CD4-positive, CD25-positive, alpha-beta regulatory T cell (primary cell): ENCODE measurements around the gene ACY1. TPM values are rescaled to one million over a fixed set of nuclear protein-coding genes. Genes with fewer than 3 reads are reported as not detected.
A peak's percentile ranks its signal among the peaks of the same experiment; 100 is the strongest.

Experiments used
- ATAC-seq, 2 donors: fragments of 150-1000 bp; cut with Tn5 transposase; one replicate each; pipeline ENCODE4 v1.10.0; 2021; ENCODE audit warnings: low read depth in 2 of 2, moderate number of reproducible peaks in 2 of 2, moderate library complexity in 1 of 2
- DNase-seq, 3 donors: peaks; one replicate each; pipeline versions ENCODE4 v3.0.0 to v3.0.0-alpha.2; 2012 to 2022; ENCODE audit warnings: mixed read lengths in 1 of 3
- H3K27ac ChIP-seq: one replicate; pipeline ENCODE4 v1.7.0; 2013; ENCODE audit warnings: mild to moderate bottlenecking, low read length; ENCODE audit not compliant: insufficient read depth, poor library complexity, severe bottlenecking
- H3K27me3 ChIP-seq: one replicate; pipeline ENCODE4 v1.7.0; 2013; ENCODE audit warnings: low read length; ENCODE audit not compliant: control insufficient read depth, insufficient read depth
- H3K36me3 ChIP-seq: one replicate; pipeline ENCODE4 v1.7.0; 2013; ENCODE audit warnings: mild to moderate bottlenecking, low read length, moderate library complexity; ENCODE audit not compliant: control insufficient read depth, insufficient read depth
- H3K4me1 ChIP-seq: 2 replicates; pipeline ENCODE4 v1.7.0; 2013; ENCODE audit warnings: mild to moderate bottlenecking, low read length; ENCODE audit not compliant: insufficient read depth, control insufficient read depth, poor library complexity, severe bottlenecking
- H3K4me3 ChIP-seq: one replicate; pipeline ENCODE4 v1.7.0; 2013; ENCODE audit warnings: low read depth, mild to moderate bottlenecking, low read length, moderate library complexity
- H3K9me3 ChIP-seq, 2 experiments: 1 replicate in 1 of 2; 2 replicates in 1 of 2; pipeline ENCODE4 v1.7.0; 2013; ENCODE audit warnings: low read length in 2 of 2, mild to moderate bottlenecking in 1 of 2, moderate library complexity in 1 of 2; ENCODE audit not compliant: control insufficient read depth in 2 of 2
- H3K27ac Mint-ChIP-seq, 3 donors: one replicate each; pipeline ENCODE4 v1.8.0; 2020 to 2022; ENCODE audit warnings: mild to moderate bottlenecking in 3 of 3, mixed read lengths in 3 of 3, moderate library complexity in 2 of 3
- H3K27me3 Mint-ChIP-seq: one replicate; pipeline ENCODE4 v1.8.0; 2022; ENCODE audit warnings: mild to moderate bottlenecking, mixed read lengths
- H3K36me3 Mint-ChIP-seq: one replicate; pipeline ENCODE4 v1.8.0; 2020; ENCODE audit warnings: mixed read lengths
- H3K4me1 Mint-ChIP-seq, 4 donors: one replicate each; pipeline ENCODE4 v1.8.0; 2020 to 2022; ENCODE audit warnings: mixed read lengths in 4 of 4, mild to moderate bottlenecking in 1 of 4
- H3K4me3 Mint-ChIP-seq, 4 donors: one replicate each; pipeline ENCODE4 v1.8.0; 2020 to 2022; ENCODE audit warnings: mild to moderate bottlenecking in 4 of 4, mixed read lengths in 4 of 4, moderate library complexity in 3 of 4
- H3K9me3 Mint-ChIP-seq, 7 donors: one replicate each; pipeline ENCODE4 v1.8.0; 2020 to 2022; ENCODE audit warnings: mixed read lengths in 7 of 7, mild to moderate bottlenecking in 3 of 7, moderate library complexity in 2 of 7
- polyA plus RNA-seq, 4 donors: library from polyadenylated mRNA; unstranded; fragments of 300-500 nt; fragmentation: Illumina TruSeq; gene quantifications; one replicate each; pipeline ENCODE4 v1.2.3, GENCODE V29; 2021
- total RNA-seq: library from RNA; stranded (reverse); gene quantifications from one replicate; pipeline ENCODE4 v1.2.3, GENCODE V29; 2022

The ACY1 gene
- total RNA-seq (6.7 TPM), polyA plus RNA-seq (10 to 100 TPM in 3 of 4 donors, 1 to 10 TPM in 1; 6.4 to 14.7 (median 11.3) TPM)

DNA sequence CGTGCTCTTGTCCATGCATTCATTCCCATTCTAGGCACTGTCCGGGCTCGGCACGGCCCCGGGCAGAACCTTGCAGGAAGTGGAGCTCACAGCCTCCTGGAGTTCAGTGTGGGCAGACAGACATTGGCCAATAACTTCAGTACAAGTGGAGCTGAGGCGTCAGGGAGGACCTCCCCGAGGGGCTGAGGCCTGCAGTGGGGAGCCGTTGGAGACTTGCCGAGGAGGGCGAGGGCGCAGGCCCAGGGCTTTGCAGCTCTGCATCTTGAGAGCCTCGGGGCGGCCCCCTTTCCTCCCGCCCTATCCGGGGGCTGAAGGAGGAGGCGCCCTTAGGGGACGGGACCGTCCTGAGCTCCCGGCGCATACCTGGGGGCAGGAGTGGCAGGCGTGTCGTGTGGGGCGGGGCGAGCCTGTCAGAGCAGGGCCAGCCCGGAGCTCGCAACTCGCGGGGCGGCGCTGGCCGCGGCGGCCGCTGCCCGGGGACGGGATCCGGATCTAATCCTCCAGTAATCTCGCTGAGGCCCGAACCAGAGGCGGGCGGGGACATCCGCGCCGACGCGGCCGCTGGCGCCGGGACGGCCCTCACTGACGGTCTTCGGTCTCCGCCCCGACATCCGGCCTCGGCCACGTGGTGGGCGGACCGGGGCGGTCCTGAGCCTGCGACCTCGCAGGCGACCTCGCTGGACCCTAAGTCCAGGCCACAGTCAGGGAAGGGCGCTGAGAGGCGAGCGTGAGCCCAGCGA, at the start of gene ACY1:
Gene ACY1, plus strand, starts transcription at position 698 of the 740 bp plus-strand sequence. CDS start 530 bp downstream, outside the sequence.
- no peaks in the 10 kb centered on the region for H3K9me3 ChIP-seq
- peaks cover 31% of the 10 kb centered on the region for H3K4me1 ChIP-seq
- DNase-seq (peak; percentile 56 to 82 (median 76)), ATAC-seq (peak; percentile 67 to 71)
- peak within 1 kb of the TSS; percentile 85 for H3K27ac ChIP-seq
- Mint-ChIP-seq H3K4me1 (peaks cover 8 to 40% (median 21%) of the 10 kb centered on the region in 4 donors), H3K36me3 (no peaks in the 10 kb centered on the region), H3K9me3 (no peaks in the 10 kb centered on the region), H3K27ac (peak within 1 kb of the TSS; percentile 96 to 98 (median 98)), H3K4me3 (peak within 1 kb of the TSS; percentile 93 to 97 (median 94)), H3K27me3 (no peaks in the 10 kb centered on the region)
- no peaks in the 10 kb centered on the region for H3K27me3 ChIP-seq
- peak within 1 kb of the TSS; percentile 86 for H3K4me3 ChIP-seq
- no peaks in the 10 kb centered on the region for H3K36me3 ChIP-seq

GRCh38 chr3:51934139-51934850, 49.0 kb upstream of the ACY1 start:
- Mint-ChIP-seq H3K4me3 (peak overlapping the region in 1 of 4 donors; percentile 54), H3K9me3 (peaks cover 0 to under 1% (median 0%) of the 10 kb centered on the region in 7 donors), H3K27ac (no peak overlapping the region), H3K4me1 (peaks cover 0 to 7% (median 3%) of the 10 kb centered on the region in 4 donors), H3K27me3 (no peaks in the 10 kb centered on the region), H3K36me3 (peaks cover 30% of the 10 kb centered on the region)
- peaks cover 55% of the 10 kb centered on the region for H3K36me3 ChIP-seq
- no peaks in the 10 kb centered on the region for H3K9me3 ChIP-seq
- H3K4me3 ChIP-seq, result no peak overlapping the region
- H3K4me1 ChIP-seq, result no peaks in the 10 kb centered on the region
- DNase-seq (no peak), ATAC-seq (no peak)
- H3K27me3 ChIP-seq, result no peaks in the 10 kb centered on the region
- H3K27ac ChIP-seq, result no peak overlapping the region

DNA sequence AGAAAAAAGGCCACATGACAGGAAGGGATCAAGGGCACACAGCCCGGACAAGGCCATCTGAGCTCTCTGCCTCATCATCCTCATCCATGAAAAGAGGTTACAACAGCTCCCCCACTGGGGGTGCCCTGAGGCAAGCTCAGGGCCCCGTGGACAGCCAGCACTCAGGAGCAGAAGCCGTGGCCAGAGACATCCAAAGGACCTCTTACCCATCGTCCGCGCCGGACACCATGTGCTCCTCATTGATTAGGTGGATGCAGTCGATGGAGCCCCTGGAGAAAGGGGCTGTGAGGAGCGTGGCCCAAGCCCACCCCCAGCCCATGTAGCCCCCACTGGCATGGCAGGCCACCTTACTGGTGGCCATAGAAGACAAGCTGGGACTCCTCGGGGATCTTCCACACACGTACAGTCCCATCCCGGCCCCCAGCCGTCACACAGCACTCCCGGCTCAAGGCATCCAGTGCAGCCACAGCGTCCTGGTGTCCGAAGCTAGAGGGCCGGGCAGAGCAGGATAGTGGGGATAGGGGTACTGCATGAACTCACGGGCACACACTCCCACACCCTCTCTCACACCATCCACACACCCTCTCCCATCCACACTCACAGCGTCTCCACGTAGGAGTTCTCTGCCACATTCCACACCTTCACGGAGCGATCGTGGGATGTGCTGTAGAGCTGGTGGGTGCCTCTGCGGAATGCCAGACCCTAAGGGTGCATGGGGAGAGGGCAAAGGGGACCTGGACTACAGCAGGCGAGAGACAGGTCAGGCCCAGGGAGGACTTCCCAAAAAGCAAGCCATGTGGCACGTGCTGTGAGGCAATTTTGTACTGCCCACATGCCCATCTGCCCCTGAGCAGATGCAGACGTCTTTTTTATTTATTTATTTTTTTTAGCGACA, 48.1 kb upstream of the ACY1 start:
- DNase-seq (no peak), ATAC-seq (no peak)
- H3K36me3 Mint-ChIP-seq, result peaks cover 28% of the 10 kb centered on the region
- H3K27ac ChIP-seq, result no peak overlapping the region
- H3K27me3 Mint-ChIP-seq, result no peaks in the 10 kb centered on the region
- no peaks in the 10 kb centered on the region for H3K27me3 ChIP-seq
- H3K4me1 ChIP-seq, result peaks cover 3% of the 10 kb centered on the region
- no peak overlapping the region for H3K4me3 Mint-ChIP-seq
- H3K4me1 Mint-ChIP-seq, result peaks cover 0 to 15% (median 8%) of the 10 kb centered on the region in 4 donors
- no peaks in the 10 kb centered on the region for H3K9me3 ChIP-seq
- H3K27ac Mint-ChIP-seq, result no peak overlapping the region
- H3K9me3 Mint-ChIP-seq, result no peaks in the 10 kb centered on the region
- no peak overlapping the region for H3K4me3 ChIP-seq
- H3K36me3 ChIP-seq, result peaks cover 55% of the 10 kb centered on the region

GRCh38 chr3:51935886-51936755, 47.2 kb upstream of the ACY1 start:
- Mint-ChIP-seq H3K4me3 (no peak overlapping the region), H3K9me3 (no peaks in the 10 kb centered on the region), H3K27ac (no peak overlapping the region), H3K36me3 (peaks cover 28% of the 10 kb centered on the region), H3K4me1 (peaks cover 0 to 24% (median 15%) of the 10 kb centered on the region in 4 donors), H3K27me3 (no peaks in the 10 kb centered on the region)
- peaks cover 12% of the 10 kb centered on the region for H3K4me1 ChIP-seq
- H3K9me3 ChIP-seq, result no peaks in the 10 kb centered on the region
- no peaks in the 10 kb centered on the region for H3K27me3 ChIP-seq
- ATAC-seq (no peak), DNase-seq (no peak)
- H3K27ac ChIP-seq, result no peak overlapping the region
- H3K36me3 ChIP-seq, result peaks cover 55% of the 10 kb centered on the region
- no peak overlapping the region for H3K4me3 ChIP-seq

DNA sequence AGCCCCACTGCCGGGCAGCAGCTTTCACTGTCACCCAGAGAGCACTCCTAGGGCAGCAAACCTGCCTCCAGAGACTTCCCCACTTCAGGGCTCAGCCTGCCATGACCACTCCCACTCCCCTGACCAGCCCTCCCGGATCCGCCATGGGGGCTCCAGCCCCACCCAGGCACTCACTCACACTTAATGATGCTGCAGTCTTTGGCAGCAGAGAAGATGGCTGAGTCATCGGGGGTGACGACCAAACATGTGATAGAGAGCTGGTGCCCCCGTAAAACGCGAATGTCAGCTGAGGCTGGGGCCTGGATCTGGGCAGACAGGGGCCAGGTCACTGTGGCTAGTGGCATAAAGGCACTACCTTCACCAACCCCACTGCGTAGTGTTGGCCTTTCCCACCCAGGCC, 46.3 kb upstream of the ACY1 start:
- ATAC-seq (no peak), DNase-seq (no peak)
- no peaks in the 10 kb centered on the region for H3K9me3 Mint-ChIP-seq
- no peaks in the 10 kb centered on the region for H3K27me3 ChIP-seq
- no peaks in the 10 kb centered on the region for H3K9me3 ChIP-seq
- H3K36me3 Mint-ChIP-seq, result peaks cover 28% of the 10 kb centered on the region
- no peak overlapping the region for H3K4me3 ChIP-seq
- no peak overlapping the region for H3K27ac Mint-ChIP-seq
- peaks cover 0 to 31% (median 19%) of the 10 kb centered on the region in 4 donors for H3K4me1 Mint-ChIP-seq
- peaks cover 17% of the 10 kb centered on the region for H3K4me1 ChIP-seq
- H3K4me3 Mint-ChIP-seq, result no peak overlapping the region
- H3K36me3 ChIP-seq, result peaks cover 55% of the 10 kb centered on the region
- no peak overlapping the region for H3K27ac ChIP-seq
- no peaks in the 10 kb centered on the region for H3K27me3 Mint-ChIP-seq

DNA sequence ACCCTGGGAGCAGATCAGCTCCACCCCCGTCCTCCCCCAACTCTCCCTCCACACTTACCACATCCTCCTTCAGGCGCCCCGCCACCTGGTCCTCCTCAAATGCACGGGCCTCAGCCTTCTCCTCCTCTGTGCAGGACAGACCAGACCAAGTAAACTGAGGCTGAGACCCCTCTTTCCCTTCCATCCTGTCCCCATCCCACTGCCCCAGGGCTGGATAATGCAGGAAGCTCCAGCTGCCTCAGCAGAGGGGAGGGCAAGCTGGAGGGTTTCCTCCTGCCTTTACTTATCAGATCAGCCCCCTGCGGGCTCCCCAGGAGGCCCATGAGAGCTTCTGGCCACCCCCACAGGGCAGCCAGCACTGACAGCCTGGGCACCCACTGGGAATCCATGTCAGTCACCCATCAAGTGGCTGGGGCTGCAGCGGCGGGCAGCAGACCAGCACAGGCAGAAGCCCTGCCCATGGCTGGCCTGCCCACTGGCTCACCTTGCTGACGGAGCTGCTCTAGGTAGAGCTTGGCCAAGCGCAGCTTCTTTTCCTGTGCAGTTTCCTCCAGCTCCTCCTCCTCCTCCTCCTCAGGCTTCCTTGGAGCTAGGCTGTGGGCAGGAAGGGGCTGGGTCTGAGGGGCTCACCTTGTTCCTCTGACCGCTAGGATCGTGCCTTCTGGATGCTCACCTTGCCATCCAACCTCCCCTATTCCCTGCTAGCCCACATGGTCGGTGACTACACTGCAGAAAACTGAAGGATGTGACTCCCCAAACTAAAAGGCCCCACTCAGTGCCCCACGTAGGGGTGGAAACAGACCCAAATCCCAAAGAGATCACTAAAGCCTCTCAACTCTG, 45.5 kb upstream of the ACY1 start:
- Mint-ChIP-seq H3K4me3 (peak overlapping the region in 1 of 4 donors; percentile 17), H3K27ac (no peak overlapping the region), H3K36me3 (peaks cover 28% of the 10 kb centered on the region), H3K27me3 (no peaks in the 10 kb centered on the region), H3K9me3 (no peaks in the 10 kb centered on the region), H3K4me1 (peaks cover 0 to 39% (median 23%) of the 10 kb centered on the region in 4 donors)
- ATAC-seq, result no peak
- Histone ChIP-seq H3K27me3 (no peaks in the 10 kb centered on the region), H3K4me3 (no peak overlapping the region), H3K36me3 (peaks cover 53% of the 10 kb centered on the region), H3K4me1 (peaks cover 24% of the 10 kb centered on the region), H3K9me3 (no peaks in the 10 kb centered on the region), H3K27ac (no peak overlapping the region)
- DNase-seq, result no peak
